Liver (tissue), 3 donors: ENCODE measurements around the gene SLC16A11.
"Not testable (repeated sequence)": the region's sequence is repeated elsewhere in the genome, so short reads cannot be mapped to it uniquely, and the experiment has no call there.

Source experiments
- EGR1 ChIP-seq, 2 donors: IDR thresholded peaks; 2 replicates each; pipeline ENCODE4 v1.6.1; 2016 to 2018; ENCODE audit warnings: antibody characterized with exemption in 2 of 2, low read depth in 2 of 2
- GABPA ChIP-seq, 2 donors: IDR thresholded peaks in 1 of 2; conservative IDR thresholded peaks in 1 of 2; 2 replicates each; pipeline ENCODE4 v1.6.1; 2016; ENCODE audit warnings: antibody characterized with exemption in 2 of 2, mild to moderate bottlenecking in 1 of 2, moderate library complexity in 1 of 2
- HNF4A ChIP-seq, 2 donors: conservative IDR thresholded peaks; 2 replicates each; pipeline ENCODE4 v1.6.1; 2016; ENCODE audit warnings: antibody characterized with exemption in 2 of 2, mild to moderate bottlenecking in 2 of 2
- JUND ChIP-seq, 2 donors: IDR thresholded peaks; 2 replicates each; pipeline ENCODE4 v1.6.1; 2016; ENCODE audit warnings: antibody characterized with exemption in 2 of 2
- RAD21 ChIP-seq, 2 donors: IDR thresholded peaks; 2 replicates each; pipeline ENCODE4 v1.6.1; 2016; ENCODE audit warnings: antibody characterized with exemption in 2 of 2, mild to moderate bottlenecking in 2 of 2
- RXRA ChIP-seq, 2 donors: IDR thresholded peaks; 2 replicates each; pipeline ENCODE4 v1.6.1; 2017 to 2018; ENCODE audit warnings: antibody characterized with exemption in 2 of 2, mild to moderate bottlenecking in 1 of 2
- SP1 ChIP-seq: IDR thresholded peaks from 2 replicates; pipeline ENCODE4 v1.6.1; 2018; ENCODE audit warnings: antibody characterized with exemption, mild to moderate bottlenecking
- TAF1 ChIP-seq: conservative IDR thresholded peaks from 2 replicates; pipeline ENCODE4 v1.6.1; 2016; ENCODE audit warnings: antibody characterized with exemption, mild to moderate bottlenecking
- YY1 ChIP-seq: IDR thresholded peaks from 2 replicates; pipeline ENCODE4 v1.6.1; 2016; ENCODE audit warnings: antibody characterized with exemption, mild to moderate bottlenecking
- TF ChIP-seq, protein P1 (sequence below): fragments of 150-350 bp; IDR thresholded peaks from 2 replicates; pipeline ENCODE4 v1.5.1; 2017; ENCODE audit warnings: improper control_type of control experiment, low read depth, low read length; ENCODE audit not compliant: missing input control
- TF ChIP-seq, protein P2 (sequence below): IDR thresholded peaks from 2 replicates; pipeline ENCODE4 v1.6.1; 2016; ENCODE audit warnings: antibody characterized with exemption
- TF ChIP-seq, protein P3 (sequence below): IDR thresholded peaks from 2 replicates; pipeline ENCODE4 v1.6.1; 2016; ENCODE audit warnings: antibody characterized with exemption
- TF ChIP-seq, protein P4 (sequence below): IDR thresholded peaks from 2 replicates; pipeline ENCODE4 v1.6.1; 2016; ENCODE audit warnings: antibody characterized with exemption, mild to moderate bottlenecking
- donor health status: healthy.
- donor health status: healthy.

DNA sequence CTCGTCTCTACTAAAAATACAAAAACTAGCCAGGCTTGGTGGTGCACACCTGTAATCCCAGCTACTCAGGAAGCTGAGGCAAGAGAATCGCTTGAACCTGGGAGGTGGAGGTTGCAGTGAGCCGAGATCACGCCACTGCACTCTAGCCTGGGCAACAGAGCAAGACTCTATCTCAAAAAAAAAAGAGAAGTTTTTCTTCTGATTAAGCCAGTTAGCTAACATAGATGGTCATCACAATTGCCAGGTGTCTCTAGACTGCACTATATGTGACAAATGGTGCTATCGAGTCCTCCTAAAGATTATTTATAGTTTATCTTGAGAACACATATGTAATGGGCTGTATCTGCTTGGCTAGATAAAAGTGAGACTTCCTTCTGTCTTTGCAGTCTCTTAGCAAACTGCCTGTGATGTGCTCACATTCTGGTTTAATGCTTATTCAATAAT, 50.3 kb downstream of the SLC16A11 start:
- TF ChIP-seq HNF4A (conservative IDR thresholded peaks at IDR 0.05); RAD21 (IDR thresholded peaks at IDR 0.05); TAF1; GABPA (IDR thresholded peaks at IDR 0.05 in 1 of 2, conservative IDR thresholded peaks at IDR 0.05 in 1 of 2); JUND (IDR thresholded peaks at IDR 0.05); YY1; SP1; RXRA (IDR thresholded peaks at IDR 0.05); EGR1 (IDR thresholded peaks at IDR 0.05; ENCODE audit: low read depth in 2 of 2): not testable (repeated sequence)
- TF ChIP-seq, protein P1, sequence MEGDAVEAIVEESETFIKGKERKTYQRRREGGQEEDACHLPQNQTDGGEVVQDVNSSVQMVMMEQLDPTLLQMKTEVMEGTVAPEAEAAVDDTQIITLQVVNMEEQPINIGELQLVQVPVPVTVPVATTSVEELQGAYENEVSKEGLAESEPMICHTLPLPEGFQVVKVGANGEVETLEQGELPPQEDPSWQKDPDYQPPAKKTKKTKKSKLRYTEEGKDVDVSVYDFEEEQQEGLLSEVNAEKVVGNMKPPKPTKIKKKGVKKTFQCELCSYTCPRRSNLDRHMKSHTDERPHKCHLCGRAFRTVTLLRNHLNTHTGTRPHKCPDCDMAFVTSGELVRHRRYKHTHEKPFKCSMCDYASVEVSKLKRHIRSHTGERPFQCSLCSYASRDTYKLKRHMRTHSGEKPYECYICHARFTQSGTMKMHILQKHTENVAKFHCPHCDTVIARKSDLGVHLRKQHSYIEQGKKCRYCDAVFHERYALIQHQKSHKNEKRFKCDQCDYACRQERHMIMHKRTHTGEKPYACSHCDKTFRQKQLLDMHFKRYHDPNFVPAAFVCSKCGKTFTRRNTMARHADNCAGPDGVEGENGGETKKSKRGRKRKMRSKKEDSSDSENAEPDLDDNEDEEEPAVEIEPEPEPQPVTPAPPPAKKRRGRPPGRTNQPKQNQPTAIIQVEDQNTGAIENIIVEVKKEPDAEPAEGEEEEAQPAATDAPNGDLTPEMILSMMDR: not testable (repeated sequence)
- TF ChIP-seq, protein P2, sequence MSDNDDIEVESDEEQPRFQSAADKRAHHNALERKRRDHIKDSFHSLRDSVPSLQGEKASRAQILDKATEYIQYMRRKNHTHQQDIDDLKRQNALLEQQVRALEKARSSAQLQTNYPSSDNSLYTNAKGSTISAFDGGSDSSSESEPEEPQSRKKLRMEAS: not testable (repeated sequence)
- TF ChIP-seq, protein P3, sequence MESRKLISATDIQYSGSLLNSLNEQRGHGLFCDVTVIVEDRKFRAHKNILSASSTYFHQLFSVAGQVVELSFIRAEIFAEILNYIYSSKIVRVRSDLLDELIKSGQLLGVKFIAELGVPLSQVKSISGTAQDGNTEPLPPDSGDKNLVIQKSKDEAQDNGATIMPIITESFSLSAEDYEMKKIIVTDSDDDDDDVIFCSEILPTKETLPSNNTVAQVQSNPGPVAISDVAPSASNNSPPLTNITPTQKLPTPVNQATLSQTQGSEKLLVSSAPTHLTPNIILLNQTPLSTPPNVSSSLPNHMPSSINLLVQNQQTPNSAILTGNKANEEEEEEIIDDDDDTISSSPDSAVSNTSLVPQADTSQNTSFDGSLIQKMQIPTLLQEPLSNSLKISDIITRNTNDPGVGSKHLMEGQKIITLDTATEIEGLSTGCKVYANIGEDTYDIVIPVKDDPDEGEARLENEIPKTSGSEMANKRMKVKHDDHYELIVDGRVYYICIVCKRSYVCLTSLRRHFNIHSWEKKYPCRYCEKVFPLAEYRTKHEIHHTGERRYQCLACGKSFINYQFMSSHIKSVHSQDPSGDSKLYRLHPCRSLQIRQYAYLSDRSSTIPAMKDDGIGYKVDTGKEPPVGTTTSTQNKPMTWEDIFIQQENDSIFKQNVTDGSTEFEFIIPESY: not testable (repeated sequence)
- TF ChIP-seq, protein P4, sequence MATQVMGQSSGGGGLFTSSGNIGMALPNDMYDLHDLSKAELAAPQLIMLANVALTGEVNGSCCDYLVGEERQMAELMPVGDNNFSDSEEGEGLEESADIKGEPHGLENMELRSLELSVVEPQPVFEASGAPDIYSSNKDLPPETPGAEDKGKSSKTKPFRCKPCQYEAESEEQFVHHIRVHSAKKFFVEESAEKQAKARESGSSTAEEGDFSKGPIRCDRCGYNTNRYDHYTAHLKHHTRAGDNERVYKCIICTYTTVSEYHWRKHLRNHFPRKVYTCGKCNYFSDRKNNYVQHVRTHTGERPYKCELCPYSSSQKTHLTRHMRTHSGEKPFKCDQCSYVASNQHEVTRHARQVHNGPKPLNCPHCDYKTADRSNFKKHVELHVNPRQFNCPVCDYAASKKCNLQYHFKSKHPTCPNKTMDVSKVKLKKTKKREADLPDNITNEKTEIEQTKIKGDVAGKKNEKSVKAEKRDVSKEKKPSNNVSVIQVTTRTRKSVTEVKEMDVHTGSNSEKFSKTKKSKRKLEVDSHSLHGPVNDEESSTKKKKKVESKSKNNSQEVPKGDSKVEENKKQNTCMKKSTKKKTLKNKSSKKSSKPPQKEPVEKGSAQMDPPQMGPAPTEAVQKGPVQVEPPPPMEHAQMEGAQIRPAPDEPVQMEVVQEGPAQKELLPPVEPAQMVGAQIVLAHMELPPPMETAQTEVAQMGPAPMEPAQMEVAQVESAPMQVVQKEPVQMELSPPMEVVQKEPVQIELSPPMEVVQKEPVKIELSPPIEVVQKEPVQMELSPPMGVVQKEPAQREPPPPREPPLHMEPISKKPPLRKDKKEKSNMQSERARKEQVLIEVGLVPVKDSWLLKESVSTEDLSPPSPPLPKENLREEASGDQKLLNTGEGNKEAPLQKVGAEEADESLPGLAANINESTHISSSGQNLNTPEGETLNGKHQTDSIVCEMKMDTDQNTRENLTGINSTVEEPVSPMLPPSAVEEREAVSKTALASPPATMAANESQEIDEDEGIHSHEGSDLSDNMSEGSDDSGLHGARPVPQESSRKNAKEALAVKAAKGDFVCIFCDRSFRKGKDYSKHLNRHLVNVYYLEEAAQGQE: not testable (repeated sequence)
